Stimulated activated memory B cell treated with anti-CD40 and anti-IgM and Interleukin-4, amounts not matched to agents 10 μg/mL and 1 μg/mL and 100 μg/mL, for 72 hours (primary cell): ENCODE results near the gene FAM114A1.
"Not testable (repeated sequence)": the region's sequence is repeated elsewhere in the genome, so short reads cannot be mapped to it uniquely, and the experiment has no call there.

Experiments used
- ATAC-seq: fragments of 150-1000 bp; cut with Tn5 transposase; 2 replicates; pipeline ENCODE4 v1.10.0; 2021
- H3K27ac Mint-ChIP-seq: one replicate; pipeline ENCODE4 v1.8.0; 2022; ENCODE audit warnings: mild to moderate bottlenecking, mixed read lengths
- H3K27me3 Mint-ChIP-seq: one replicate; pipeline ENCODE4 v1.8.0; 2022; ENCODE audit warnings: mixed read lengths
- H3K36me3 Mint-ChIP-seq: one replicate; pipeline ENCODE4 v1.8.0; 2022; ENCODE audit warnings: mixed read lengths
- H3K4me1 Mint-ChIP-seq: one replicate; pipeline ENCODE4 v1.8.0; 2022; ENCODE audit warnings: mixed read lengths
- H3K4me3 Mint-ChIP-seq: one replicate; pipeline ENCODE4 v1.8.0; 2022; ENCODE audit warnings: mild to moderate bottlenecking, moderate library complexity, mixed read lengths
- H3K9me3 Mint-ChIP-seq: one replicate; pipeline ENCODE4 v1.8.0; 2022; ENCODE audit warnings: mixed read lengths

The FAM114A1 gene

DNA sequence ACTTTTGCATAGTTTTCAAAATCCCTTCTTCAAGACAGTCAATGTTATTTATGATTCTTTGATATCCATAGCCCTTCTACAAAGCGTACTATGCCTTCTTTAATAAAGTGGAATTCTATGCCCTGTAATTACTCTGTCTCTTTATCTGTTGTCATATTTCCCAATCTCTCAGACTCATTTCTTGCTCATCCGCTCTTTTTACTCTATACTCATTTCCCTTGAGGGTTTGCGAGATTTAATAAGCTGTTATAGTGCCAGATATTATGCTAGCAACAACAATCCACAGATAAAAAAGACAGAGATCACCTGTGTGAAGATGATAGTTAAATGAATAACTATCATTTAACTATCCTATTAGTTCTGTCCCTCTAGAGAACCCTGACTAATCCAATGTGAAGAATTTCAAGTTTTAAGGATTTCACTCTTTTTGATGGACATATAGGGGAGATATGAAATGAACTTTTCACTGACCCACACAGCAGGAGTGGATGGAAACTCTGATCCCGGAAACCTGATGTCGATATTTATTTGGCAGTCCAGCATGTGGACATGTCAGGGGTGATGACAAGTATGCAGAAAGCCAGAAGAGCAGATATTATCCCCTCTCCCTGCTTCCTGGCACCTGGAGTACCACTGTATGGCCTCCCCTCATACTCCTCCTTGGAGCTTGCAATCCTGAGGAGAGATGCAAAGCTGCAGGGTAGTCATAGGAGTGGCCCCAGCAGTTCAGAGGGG is 114.9 kb downstream of the FAM114A1 start:
- H3K4me1 Mint-ChIP-seq = peaks cover 20% of the 10 kb centered on the region

DNA sequence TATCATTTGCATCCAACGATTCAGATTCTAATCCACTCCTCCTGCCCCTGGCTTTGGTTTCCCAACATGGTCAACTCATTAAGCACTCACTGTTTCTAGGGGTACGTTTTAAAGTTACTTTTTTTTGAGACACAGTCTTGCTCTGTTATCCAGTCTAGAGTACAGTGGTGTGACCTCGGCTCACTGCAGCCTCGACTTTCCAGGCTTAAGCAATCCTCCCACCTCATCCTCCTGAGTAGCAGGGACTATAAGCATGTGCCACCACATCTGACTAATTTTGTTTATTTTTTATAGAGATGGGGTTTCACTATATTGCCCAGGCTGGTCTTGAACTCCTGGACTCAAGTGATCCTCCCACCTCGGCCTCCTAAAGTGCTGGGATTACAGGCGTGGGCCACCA is 115.7 kb downstream of the FAM114A1 start:
- Mint-ChIP-seq H3K4me1 (peaks cover 27% of the 10 kb centered on the region), H3K27ac (peak overlapping the region; percentile 10), H3K4me3 (no peak overlapping the region), H3K27me3 (no peaks in the 10 kb centered on the region), H3K9me3 (peaks cover under 1% of the 10 kb centered on the region), H3K36me3 (peaks cover 53% of the 10 kb centered on the region)
- ATAC-seq = no peak

More for the DNA sequence above, 114.9 kb downstream of the FAM114A1 start:
- no peak for ATAC-seq
- Mint-ChIP-seq H3K4me3 (no peak overlapping the region), H3K27ac (peak overlapping the region; percentile 44), H3K9me3 (no peaks in the 10 kb centered on the region), H3K36me3 (peaks cover 47% of the 10 kb centered on the region), H3K27me3 (no peaks in the 10 kb centered on the region)

DNA sequence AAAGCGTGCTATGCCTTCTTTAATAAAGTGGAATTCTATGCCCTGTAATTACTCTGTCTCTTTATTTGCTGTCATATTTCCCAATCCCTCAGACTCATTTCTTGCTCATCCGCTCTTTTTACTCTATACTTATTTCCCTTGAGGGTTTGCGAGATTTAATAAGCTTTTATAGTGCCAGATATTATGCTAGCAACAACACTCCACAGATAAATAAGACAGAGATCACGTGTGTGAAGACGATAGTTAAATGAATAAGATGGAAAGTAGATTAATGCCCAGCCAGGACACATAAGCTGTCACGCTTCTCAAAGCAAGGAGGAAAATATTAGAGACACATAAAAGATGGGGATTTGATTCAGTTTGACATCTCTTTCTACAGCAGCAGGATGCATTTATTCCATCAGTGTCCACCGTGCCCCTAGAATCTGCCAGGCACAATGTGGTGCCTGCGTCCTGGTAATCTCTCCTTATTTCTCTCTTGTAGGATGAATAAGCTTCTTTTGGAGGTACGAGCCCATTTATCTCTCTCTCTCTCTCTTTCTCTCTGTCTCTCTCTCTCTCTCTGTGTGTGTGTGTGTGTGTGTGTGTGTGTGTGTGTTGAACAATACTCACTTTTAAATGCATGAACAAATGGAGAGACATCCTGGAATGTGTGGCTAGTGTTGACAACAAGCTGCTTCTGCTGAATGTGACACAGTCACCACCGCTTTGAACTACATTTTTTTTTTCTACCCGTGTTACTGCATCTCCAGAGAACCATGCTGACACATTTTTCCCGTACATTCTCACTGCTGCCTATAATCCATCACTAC is 116.4 kb downstream of the FAM114A1 start:
- Mint-ChIP-seq H3K36me3 (peaks cover 55% of the 10 kb centered on the region), H3K27ac (peak overlapping the region; percentile 10), H3K9me3 (peaks cover 3% of the 10 kb centered on the region), H3K4me3 (no peak overlapping the region), H3K27me3 (no peaks in the 10 kb centered on the region), H3K4me1 (peaks cover 32% of the 10 kb centered on the region)
- no peak for ATAC-seq

DNA sequence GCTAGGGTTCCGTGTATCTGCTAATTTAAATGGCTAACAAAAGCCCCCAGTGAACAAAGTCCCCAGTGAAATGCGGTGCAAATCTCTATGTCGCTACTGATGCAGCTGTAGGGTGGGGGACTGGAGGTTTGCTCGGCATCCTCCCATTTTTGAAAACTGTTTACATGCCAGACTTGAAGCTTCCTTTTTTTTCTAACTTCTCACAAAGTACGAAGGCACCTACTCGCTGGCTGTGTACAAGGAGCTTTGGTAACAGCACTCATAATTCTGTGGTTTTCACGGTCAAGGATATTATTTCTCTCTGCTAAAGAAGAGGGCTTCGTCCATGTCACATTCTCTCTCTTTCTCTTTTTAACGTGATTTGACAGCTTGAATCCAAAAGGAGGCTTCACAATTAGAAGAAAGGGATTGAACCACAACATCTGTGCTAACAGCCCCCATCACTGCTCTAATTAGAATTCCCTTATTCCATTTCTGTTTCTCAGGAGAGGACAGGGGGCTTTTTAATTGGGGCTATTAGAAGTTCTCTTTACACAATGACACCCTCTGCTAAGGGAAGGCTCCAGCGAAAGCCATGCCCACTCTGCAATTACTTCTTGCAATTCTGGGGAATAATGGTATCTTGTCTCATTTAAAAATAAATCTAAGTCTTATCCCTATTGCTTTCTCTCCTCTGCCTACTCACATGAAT is 117.9 kb downstream of the FAM114A1 start:
- H3K4me1 Mint-ChIP-seq = peaks cover 32% of the 10 kb centered on the region
- peak overlapping the region; percentile 84 for H3K27ac Mint-ChIP-seq
- peaks cover 3% of the 10 kb centered on the region for H3K9me3 Mint-ChIP-seq
- H3K36me3 Mint-ChIP-seq = peaks cover 51% of the 10 kb centered on the region
- peak overlapping the region; percentile 66 for H3K4me3 Mint-ChIP-seq
- no peaks in the 10 kb centered on the region for H3K27me3 Mint-ChIP-seq
- peak; percentile 85 for ATAC-seq

DNA sequence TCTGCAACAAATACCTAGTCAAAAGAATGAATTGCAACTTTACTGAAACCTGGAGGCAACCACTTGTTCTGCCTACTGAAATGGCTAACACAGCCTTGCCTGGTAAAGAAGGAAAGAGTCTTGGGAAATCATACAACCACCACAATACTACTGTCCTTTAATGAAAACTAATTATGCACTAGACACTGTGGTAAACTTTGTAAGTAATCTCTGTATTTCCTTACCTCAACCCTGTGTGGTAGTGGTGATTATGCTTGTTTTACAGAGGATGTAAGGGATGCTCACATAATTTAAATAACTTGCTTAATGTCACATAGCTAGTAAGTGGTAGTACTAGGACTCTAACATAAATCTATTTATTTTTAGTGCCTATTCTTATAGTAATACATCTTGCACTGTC is 119.9 kb downstream of the FAM114A1 start:
- Mint-ChIP-seq H3K9me3 (peaks cover 3% of the 10 kb centered on the region), H3K4me3 (no peak overlapping the region), H3K27ac (peak overlapping the region; percentile 85), H3K4me1 (peaks cover 32% of the 10 kb centered on the region), H3K36me3 (peaks cover 50% of the 10 kb centered on the region), H3K27me3 (no peaks in the 10 kb centered on the region)
- ATAC-seq = no peak

DNA sequence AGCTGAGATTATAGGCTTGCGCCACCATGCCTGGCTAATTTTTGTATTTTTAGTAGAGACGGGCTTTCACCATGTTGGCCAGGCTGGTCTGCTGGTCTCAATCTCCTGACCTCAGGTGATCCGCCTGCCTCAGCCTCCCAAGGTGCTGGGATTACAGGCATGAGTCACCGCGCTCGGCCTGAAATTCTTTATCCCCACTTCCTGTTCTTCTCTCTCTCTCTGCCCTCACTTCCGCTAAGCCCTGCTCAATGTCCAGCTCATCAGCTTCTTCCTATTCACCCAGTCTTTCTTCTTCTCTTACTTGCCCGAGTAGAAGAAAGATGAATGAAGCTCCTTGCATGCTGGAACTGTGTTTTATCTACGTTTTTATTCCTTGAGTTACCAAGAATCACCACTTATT is 120.7 kb downstream of the FAM114A1 start:
- Mint-ChIP-seq H3K27ac (peak overlapping the region; percentile 85), H3K4me1 (peaks cover 32% of the 10 kb centered on the region), H3K36me3 (peaks cover 43% of the 10 kb centered on the region)
- ATAC-seq, H3K27me3 Mint-ChIP-seq, H3K9me3 Mint-ChIP-seq, H3K4me3 Mint-ChIP-seq: not testable (repeated sequence)

DNA sequence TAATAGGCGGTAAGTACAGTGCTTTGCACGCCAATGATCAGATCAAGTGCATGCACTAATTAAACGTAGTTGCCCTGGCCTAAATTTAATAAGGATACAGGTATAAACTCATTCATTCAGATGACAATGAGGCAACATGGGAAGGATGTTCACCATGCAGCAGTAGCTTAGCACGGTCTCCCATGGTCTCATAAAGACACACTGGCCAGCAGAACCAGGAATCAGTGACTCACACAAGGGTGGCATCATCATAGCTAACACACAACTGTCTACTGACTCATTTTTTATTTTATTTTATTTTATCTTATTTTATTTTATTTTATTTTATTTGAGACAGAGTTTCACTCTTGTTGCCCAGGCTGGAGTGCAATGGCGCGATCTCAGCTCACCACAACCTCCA is 121.9 kb downstream of the FAM114A1 start:
- Mint-ChIP-seq H3K27ac (peak overlapping the region; percentile 85), H3K4me3 (no peak overlapping the region), H3K27me3 (no peaks in the 10 kb centered on the region), H3K4me1 (peaks cover 32% of the 10 kb centered on the region), H3K9me3 (peaks cover 3% of the 10 kb centered on the region), H3K36me3 (peaks cover 38% of the 10 kb centered on the region)
- ATAC-seq = no peak

DNA sequence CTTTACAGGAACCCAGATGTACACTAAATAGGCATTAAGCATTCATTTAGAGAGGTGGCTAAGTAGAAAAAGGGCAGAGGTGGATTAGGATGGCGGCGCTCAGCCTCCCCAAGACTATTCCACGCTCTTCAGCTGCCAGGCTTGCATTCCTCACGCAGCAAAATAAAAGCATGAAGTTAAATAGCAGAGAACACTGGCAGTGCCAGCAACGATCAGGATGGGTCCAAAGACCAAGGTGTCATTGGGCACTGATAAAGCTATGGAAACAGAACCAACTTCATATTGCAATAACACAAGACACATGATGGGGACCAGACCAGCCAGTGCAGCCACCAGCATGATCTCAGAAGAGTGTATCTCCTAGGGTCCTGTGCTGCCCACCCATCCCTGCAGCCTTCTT is 122.6 kb downstream of the FAM114A1 start:
- Mint-ChIP-seq H3K36me3 (peaks cover 43% of the 10 kb centered on the region), H3K4me1 (peaks cover 32% of the 10 kb centered on the region), H3K27me3 (no peaks in the 10 kb centered on the region), H3K9me3 (peaks cover 3% of the 10 kb centered on the region), H3K4me3 (no peak overlapping the region), H3K27ac (peak overlapping the region; percentile 73)
- ATAC-seq = no peak

DNA sequence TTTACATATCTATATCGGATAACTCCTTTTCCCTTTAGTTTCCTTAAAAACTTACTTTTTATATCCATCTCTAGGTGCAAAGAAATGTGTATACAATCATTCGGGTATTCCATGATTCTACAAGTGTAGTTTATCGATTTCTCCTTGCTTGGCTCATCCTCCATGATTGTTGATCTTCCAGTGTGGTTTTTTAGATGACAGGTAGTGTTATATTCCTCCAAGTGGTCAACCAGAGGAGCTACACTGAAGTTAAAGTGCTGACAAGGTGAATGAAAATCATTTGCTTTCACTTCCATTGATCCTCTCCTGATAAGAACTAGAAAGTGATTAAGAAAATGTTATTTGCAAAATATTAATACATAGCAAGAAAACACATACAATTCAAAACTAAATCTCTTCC is 126.1 kb downstream of the FAM114A1 start:
- no peak overlapping the region for H3K4me3 Mint-ChIP-seq
- H3K27me3 Mint-ChIP-seq = no peaks in the 10 kb centered on the region
- H3K9me3 Mint-ChIP-seq = no peaks in the 10 kb centered on the region
- ATAC-seq = no peak
- peaks cover 47% of the 10 kb centered on the region for H3K36me3 Mint-ChIP-seq
- H3K27ac Mint-ChIP-seq = peak overlapping the region; percentile 54
- H3K4me1 Mint-ChIP-seq = peaks cover 11% of the 10 kb centered on the region

DNA sequence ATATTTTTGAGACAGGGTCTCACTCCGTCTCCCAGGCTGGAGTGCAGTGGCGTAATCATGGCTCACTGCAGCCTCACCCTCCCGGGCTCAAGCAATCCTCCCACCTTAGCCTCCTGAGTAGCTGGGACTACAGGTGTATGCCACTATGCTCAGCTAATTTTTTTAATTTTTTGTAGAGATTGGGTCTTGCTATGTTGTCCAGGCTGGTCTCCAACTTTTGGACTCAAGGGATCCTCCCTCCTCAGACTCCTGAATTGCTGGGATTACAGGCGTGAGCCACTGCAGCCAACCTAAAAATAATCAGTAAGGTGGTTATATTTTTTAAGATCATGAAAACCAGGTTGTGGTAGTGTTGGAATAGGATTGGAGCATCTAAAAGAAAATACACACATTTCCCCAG is 126.5 kb downstream of the FAM114A1 start:
- no peak for ATAC-seq

More for the DNA sequence above, 126.5 kb downstream of the FAM114A1 start:
- H3K27me3 Mint-ChIP-seq = no peaks in the 10 kb centered on the region
- H3K9me3 Mint-ChIP-seq = no peaks in the 10 kb centered on the region
- peaks cover 44% of the 10 kb centered on the region for H3K36me3 Mint-ChIP-seq
- peak overlapping the region; percentile 54 for H3K27ac Mint-ChIP-seq
- H3K4me1 Mint-ChIP-seq = peaks cover 11% of the 10 kb centered on the region
- no peak overlapping the region for H3K4me3 Mint-ChIP-seq
